MM.1S (cell line): Measurements from ENCODE around the gene PTCD3.

Source experiments
- DNase-seq: peaks from one replicate; pipeline ENCODE4 v3.0.0-alpha.2; 2015
- H2AFZ ChIP-seq: fragments of 300-600 bp; sonication (generic); 2 replicates; pipeline ENCODE4 v1.6.0; 2016; ENCODE audit warnings: antibody characterized with exemption, low read length
- H3F3A ChIP-seq: fragments of 300-600 bp; sonication (generic); 2 replicates; pipeline ENCODE4 v1.6.1; 2016; ENCODE audit warnings: mild to moderate bottlenecking, antibody characterized with exemption, low read length, moderate library complexity, mixed read lengths; ENCODE audit not compliant: insufficient read depth
- H3K27ac ChIP-seq: fragments of 300-600 bp; sonication (generic); 2 replicates; pipeline ENCODE4 v1.5.1; 2016; ENCODE audit warnings: mild to moderate bottlenecking, low read length
- H3K27me3 ChIP-seq: fragments of 300-600 bp; sonication (generic); replicated peaks from 2 replicates; pipeline ENCODE4 v1.6.0; 2016; ENCODE audit warnings: low read length; ENCODE audit not compliant: insufficient read depth
- H3K36me3 ChIP-seq: fragments of 300-600 bp; sonication (generic); replicated peaks from 2 replicates; pipeline ENCODE4 v1.6.1; 2016; ENCODE audit warnings: mild to moderate bottlenecking, low read length, mixed read lengths; ENCODE audit not compliant: insufficient read depth
- H3K4me1 ChIP-seq: fragments of 300-600 bp; sonication (generic); 2 replicates; pipeline ENCODE4 v1.6.1; 2016; ENCODE audit warnings: low read length, mixed read lengths
- H3K4me2 ChIP-seq: fragments of 300-600 bp; sonication (generic); 2 replicates; pipeline ENCODE4 v1.6.0; 2016; ENCODE audit warnings: low read depth, low read length
- H3K4me3 ChIP-seq: fragments of 300-600 bp; sonication (generic); 2 replicates; pipeline ENCODE4 v1.5.1; 2016; ENCODE audit warnings: low read length, mixed read lengths
- H3K79me2 ChIP-seq: fragments of 300-600 bp; sonication (generic); 2 replicates; pipeline ENCODE4 v1.6.1; 2016; ENCODE audit warnings: mixed run types, low read length, mixed read lengths
- H3K9ac ChIP-seq: fragments of 300-600 bp; sonication (generic); 2 replicates; pipeline ENCODE4 v1.6.1; 2016; ENCODE audit warnings: low read length, mixed read lengths
- H3K9me2 ChIP-seq: fragments of 300-600 bp; sonication (generic); replicated peaks from 2 replicates; pipeline ENCODE4 v1.6.1; 2016; ENCODE audit warnings: mild to moderate bottlenecking, low read length, mixed read lengths; ENCODE audit not compliant: insufficient read depth
- H3K9me3 ChIP-seq: fragments of 300-600 bp; sonication (generic); replicated peaks from 2 replicates; pipeline ENCODE4 v1.6.1; 2016; ENCODE audit warnings: mild to moderate bottlenecking, low read length, mixed read lengths; ENCODE audit not compliant: insufficient read depth
- H4K20me1 ChIP-seq: fragments of 300-600 bp; sonication (generic); 2 replicates; pipeline ENCODE4 v1.6.1; 2016; ENCODE audit warnings: mild to moderate bottlenecking, low read length, moderate library complexity, mixed read lengths; ENCODE audit not compliant: insufficient read depth
- EZH2 ChIP-seq: fragments of 300-600 bp; sonication (generic); optimal IDR thresholded peaks from 2 replicates; pipeline ENCODE3; 2017; ENCODE audit warnings: low read depth, mild to moderate bottlenecking, antibody characterized with exemption, low read length, mixed read lengths
- EZH2phosphoT487 ChIP-seq: fragments of 300-600 bp; sonication (generic); IDR thresholded peaks from 2 replicates; pipeline ENCODE4 v1.6.1; 2018; ENCODE audit warnings: antibody characterized with exemption, low read length
- TF ChIP-seq, protein P1 (sequence below): fragments of 300-600 bp; sonication (generic); IDR thresholded peaks from 2 replicates; pipeline ENCODE4 v1.5.1; 2016; ENCODE audit warnings: antibody characterized with exemption, low read length, mixed read lengths

The PTCD3 gene

DNA sequence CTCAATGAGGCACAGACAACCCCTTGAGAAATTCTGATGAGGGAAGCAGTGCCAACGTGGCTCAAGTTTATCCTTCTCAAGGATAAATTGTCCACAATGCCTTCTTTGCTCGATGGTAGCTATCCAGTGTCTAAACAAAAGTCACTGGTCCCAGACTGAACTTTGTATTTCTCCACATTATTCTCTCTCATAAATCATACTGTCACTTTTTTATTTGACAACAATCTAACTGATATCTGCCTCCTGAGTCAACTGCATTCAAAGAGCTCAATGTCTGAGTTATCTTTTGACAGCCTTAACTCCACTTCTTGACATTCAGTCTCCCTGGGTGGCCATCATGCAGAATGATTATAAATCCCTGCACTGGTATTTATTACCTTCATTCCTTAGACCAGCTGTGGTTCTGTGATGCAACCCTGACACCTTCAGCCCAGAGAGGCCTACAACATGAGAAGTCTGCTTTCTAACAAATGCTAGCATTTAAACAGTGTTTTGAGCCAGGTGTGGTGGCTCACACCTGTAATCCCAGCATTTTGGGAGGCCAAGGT, 51.0 kb downstream of the PTCD3 start:
- TF ChIP-seq EZH2phosphoT487 (no peak), EZH2 (no peak)
- TF ChIP-seq, protein P1, sequence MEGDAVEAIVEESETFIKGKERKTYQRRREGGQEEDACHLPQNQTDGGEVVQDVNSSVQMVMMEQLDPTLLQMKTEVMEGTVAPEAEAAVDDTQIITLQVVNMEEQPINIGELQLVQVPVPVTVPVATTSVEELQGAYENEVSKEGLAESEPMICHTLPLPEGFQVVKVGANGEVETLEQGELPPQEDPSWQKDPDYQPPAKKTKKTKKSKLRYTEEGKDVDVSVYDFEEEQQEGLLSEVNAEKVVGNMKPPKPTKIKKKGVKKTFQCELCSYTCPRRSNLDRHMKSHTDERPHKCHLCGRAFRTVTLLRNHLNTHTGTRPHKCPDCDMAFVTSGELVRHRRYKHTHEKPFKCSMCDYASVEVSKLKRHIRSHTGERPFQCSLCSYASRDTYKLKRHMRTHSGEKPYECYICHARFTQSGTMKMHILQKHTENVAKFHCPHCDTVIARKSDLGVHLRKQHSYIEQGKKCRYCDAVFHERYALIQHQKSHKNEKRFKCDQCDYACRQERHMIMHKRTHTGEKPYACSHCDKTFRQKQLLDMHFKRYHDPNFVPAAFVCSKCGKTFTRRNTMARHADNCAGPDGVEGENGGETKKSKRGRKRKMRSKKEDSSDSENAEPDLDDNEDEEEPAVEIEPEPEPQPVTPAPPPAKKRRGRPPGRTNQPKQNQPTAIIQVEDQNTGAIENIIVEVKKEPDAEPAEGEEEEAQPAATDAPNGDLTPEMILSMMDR = no peak
- H3F3A ChIP-seq = no peaks in the 10 kb centered on the region
- H3K4me3 ChIP-seq = no peak overlapping the region
- H4K20me1 ChIP-seq = no peaks in the 10 kb centered on the region
- no peaks in the 10 kb centered on the region for H3K9me2 ChIP-seq
- no peak overlapping the region for H3K27ac ChIP-seq
- no peak for DNase-seq
- no peaks in the 10 kb centered on the region for H3K4me1 ChIP-seq
- H3K79me2 ChIP-seq = 0 out of 2 replicates have a peak, but pooled peaks cover 8% of the 10 kb centered on the region
- H3K4me2 ChIP-seq = no peak overlapping the region
- H2AFZ ChIP-seq = no peak overlapping the region
- no peaks in the 10 kb centered on the region for H3K27me3 ChIP-seq
- no peaks in the 10 kb centered on the region for H3K9me3 ChIP-seq
- H3K36me3 ChIP-seq = no peaks in the 10 kb centered on the region; the same call in 1 of the 2 replicates
- H3K9ac ChIP-seq = no peak overlapping the region

DNA sequence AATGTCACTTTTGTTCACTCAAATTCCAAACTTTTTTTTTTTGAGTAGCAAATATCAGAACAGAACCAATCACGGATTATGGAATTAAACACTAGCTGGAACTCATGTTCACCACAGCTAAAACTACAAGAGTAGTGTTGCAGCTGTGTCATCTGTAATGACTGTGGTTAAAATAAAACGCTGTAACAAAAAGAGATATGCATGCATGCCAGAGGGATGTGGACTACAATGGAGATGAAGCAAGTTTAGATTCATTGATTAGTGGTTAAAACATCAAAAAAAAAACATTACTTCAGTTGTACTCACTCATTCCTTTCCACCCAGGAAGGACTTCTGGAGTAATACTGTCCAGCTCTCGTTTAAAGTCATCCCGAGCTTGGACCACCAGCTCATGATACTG, 52.3 kb downstream of the PTCD3 start:
- Histone ChIP-seq H2AFZ (no peak overlapping the region), H3F3A (no peaks in the 10 kb centered on the region), H3K9ac (no peak overlapping the region), H3K27ac (no peak overlapping the region), H3K36me3 (no peaks in the 10 kb centered on the region; the same call in 1 of the 2 replicates), H3K9me2 (no peaks in the 10 kb centered on the region), H3K4me3 (no peak overlapping the region), H4K20me1 (no peaks in the 10 kb centered on the region), H3K27me3 (no peaks in the 10 kb centered on the region), H3K79me2 (0 out of 2 replicates have a peak, but pooled peaks cover 8% of the 10 kb centered on the region), H3K4me1 (no peaks in the 10 kb centered on the region), H3K9me3 (no peaks in the 10 kb centered on the region), H3K4me2 (no peak overlapping the region)
- TF ChIP-seq, protein P1 = no peak
- TF ChIP-seq EZH2 = no peak
- no peak for TF ChIP-seq EZH2phosphoT487
- DNase-seq = no peak

DNA sequence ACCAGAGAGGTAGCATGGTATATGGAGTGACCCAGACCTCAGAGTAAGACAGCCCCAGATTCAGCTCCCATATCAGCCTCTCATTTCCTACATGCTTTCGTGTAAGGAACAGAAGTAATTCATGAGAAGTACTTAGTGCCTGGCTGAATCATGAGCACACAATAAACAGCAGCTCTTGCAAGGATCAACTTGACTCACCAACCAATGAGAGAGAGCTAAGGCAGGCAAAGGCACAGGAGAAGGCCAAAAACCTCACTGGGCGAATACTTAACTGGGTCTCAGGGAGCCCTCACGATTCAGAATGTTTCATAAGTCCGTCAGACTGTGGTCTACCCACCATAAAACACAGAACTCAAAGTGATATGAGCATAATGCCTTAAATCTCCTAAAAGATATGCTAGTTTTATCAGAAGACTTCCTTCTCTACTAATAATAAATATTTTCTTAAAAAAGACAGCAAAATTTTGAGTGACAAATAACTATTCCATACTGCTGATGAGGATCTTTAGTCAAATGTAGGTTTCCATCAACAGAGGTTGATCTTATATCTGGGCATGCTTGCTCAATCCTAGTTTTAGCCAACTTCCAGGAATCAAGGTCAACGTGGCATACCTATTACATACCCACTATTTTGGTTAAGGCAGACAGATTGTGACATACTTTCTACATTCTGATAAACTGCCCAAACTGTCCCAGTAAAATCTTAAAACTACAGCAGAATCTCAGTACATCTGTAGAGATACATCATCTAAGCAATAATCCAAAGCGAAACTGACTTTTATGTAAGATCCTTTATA, 54.3 kb downstream of the PTCD3 start:
- Histone ChIP-seq H2AFZ (no peak overlapping the region), H3K4me3 (no peak overlapping the region), H3K9me2 (no peaks in the 10 kb centered on the region), H3K79me2 (0 out of 2 replicates have a peak, but pooled peaks cover 4% of the 10 kb centered on the region), H3K27me3 (no peaks in the 10 kb centered on the region), H4K20me1 (no peaks in the 10 kb centered on the region), H3F3A (no peaks in the 10 kb centered on the region), H3K4me1 (no peaks in the 10 kb centered on the region), H3K4me2 (no peak overlapping the region), H3K9me3 (no peaks in the 10 kb centered on the region), H3K9ac (no peak overlapping the region), H3K27ac (no peak overlapping the region), H3K36me3 (peaks cover 6% of the 10 kb centered on the region)
- TF ChIP-seq, protein P1 = no peak
- no peak for TF ChIP-seq EZH2phosphoT487
- TF ChIP-seq EZH2 = no peak
- DNase-seq = no peak
